K562 (cell line): ENCODE measurements around the gene DZIP3.

Source experiments
- ATF7 ChIP-seq: fragments of 450-650 bp; IDR thresholded peaks from 2 replicates; pipeline ENCODE4 v1.7.1; 2014; ENCODE audit warnings: mild to moderate bottlenecking, moderate library complexity
- CTCF ChIP-seq, 3 experiments: IDR thresholded peaks in 2 of 3; conservative IDR thresholded peaks in 1 of 3; 2 replicates each; pipeline ENCODE4 v1.5.1; 2011 to 2012; ENCODE audit warnings: low read length in 3 of 3, mild to moderate bottlenecking in 3 of 3, control low read depth in 2 of 3, improper control_type of control experiment in 1 of 3, inconsistent platforms in 1 of 3, low read depth in 1 of 3, mixed read lengths in 1 of 3, moderate library complexity in 1 of 3; ENCODE audit not compliant: insufficient read depth in 2 of 3
- EZH2 ChIP-seq: IDR thresholded peaks from 2 replicates; pipeline ENCODE4 v1.6.1; 2012; ENCODE audit warnings: low read depth, mild to moderate bottlenecking, inconsistent platforms, low read length, borderline replicate concordance
- FOXP4 ChIP-seq: sonication (generic); formaldehyde crosslinking; IDR thresholded peaks from 2 replicates; pipeline ENCODE4 v1.8.0; 2022; ENCODE audit warnings: mild to moderate bottlenecking, missing genetic modification reagents, borderline replicate concordance
- HDAC8 ChIP-seq: fragments of 450-650 bp; IDR thresholded peaks from 2 replicates; pipeline ENCODE4 v1.6.1; 2016; ENCODE audit warnings: mild to moderate bottlenecking, missing genetic modification characterization, moderate library complexity, missing compliant biosample characterization
- PHF8 ChIP-seq: fragments of 200-600 bp; sonication (generic); IDR thresholded peaks from 2 replicates; pipeline ENCODE4 v1.6.1; 2012; ENCODE audit warnings: mixed run types, mild to moderate bottlenecking, inconsistent platforms, low read length, moderate library complexity, borderline replicate concordance
- POLR2A ChIP-seq: fragments of 450-650 bp; conservative IDR thresholded peaks from 2 replicates; pipeline ENCODE4 v1.6.1; 2016
- ZBTB34 ChIP-seq: fragments of 250-450 bp; sonication (Bioruptor Pico); IDR thresholded peaks from 2 replicates; pipeline ENCODE4 v1.8.0; 2021; ENCODE audit warnings: mild to moderate bottlenecking, moderate library complexity

- TF ChIP-seq CTCF (IDR thresholded peaks at IDR 0.05 in 2 of 3, conservative IDR thresholded peaks at IDR 0.05 in 1 of 3; ENCODE audit: insufficient read depth in 2 of 3, low read depth in 1 of 3, low read length in 3 of 3) = peak; percentile 26 to 86 (median 71); a peak in 4 of 6 replicates
- TF ChIP-seq EZH2 = no peak
- no peak for TF ChIP-seq HDAC8 (tag)
- TF ChIP-seq POLR2A = no peak
- TF ChIP-seq FOXP4 (CRISPR knock-in tag) = no peak
- TF ChIP-seq ATF7 = no peak
- no peak for TF ChIP-seq PHF8
- no peak for TF ChIP-seq ZBTB34 (CRISPR knock-in tag)
Observed at GRCh38 chr3:108608750-108609149, 19.2 kb downstream of the DZIP3 start.
